ENCODE measurements around the gene SNCG.
"Not testable (repeated sequence)": the region's sequence is repeated elsewhere in the genome, so short reads cannot be mapped to it uniquely, and the experiment has no call there.

SNCG gene

DNA sequence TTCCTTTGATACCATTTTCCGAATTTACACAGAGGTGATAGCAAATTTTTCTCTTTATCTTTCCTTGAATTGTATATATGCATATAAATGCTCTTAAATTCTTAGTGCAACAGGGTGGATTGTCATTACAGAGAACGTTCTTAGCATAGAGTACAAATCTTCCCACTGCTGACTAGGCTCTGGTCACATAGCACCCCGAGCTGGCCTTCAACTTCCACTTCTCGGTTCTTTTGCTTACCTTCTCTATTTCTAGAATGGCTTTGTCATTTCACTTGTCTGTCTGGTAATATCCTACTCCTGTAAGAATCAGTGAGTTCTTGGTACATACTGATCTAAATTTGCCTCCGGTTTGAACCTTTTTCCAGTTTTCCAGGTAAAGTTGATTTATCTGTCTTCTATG, 23.3 kb downstream of the SNCG start:
- Histone ChIP-seq H3K9me3 (ENCODE audit: control insufficient read depth, insufficient read depth, low read depth, low read length) (no peaks in the 10 kb centered on the region), H3K4me3 (ENCODE audit: low read depth, low read length) (no peak overlapping the region), H3K9ac (ENCODE audit: low read length) (no peak overlapping the region)

DNA sequence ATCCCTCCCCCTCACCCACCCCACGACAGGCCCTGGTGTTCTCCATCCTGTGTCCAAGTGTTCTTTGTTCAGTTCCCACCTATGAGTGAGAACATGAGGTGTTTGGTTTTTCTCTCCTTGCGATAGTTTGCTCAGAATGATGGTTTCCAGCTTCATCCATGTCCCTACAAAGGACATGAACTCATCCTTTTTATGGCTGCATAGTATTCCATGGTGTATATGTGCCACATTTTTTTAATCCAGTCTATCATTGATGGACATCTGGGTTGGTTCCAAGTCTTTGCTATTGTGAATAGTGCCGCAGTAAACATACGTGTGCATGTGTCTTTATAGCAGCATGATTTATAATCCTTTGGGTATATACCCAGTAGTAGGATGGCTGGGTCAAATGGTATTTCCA, 26.1 kb downstream of the SNCG start:
- not testable (repeated sequence) for H3K9me3 ChIP-seq (ENCODE audit: control insufficient read depth, insufficient read depth, low read depth, low read length); H3K4me1 ChIP-seq (ENCODE audit: control insufficient read depth, insufficient read depth, low read length); H3K27ac ChIP-seq (ENCODE audit: low read depth, low read length); H3K27me3 ChIP-seq (ENCODE audit: control insufficient read depth, insufficient read depth, low read length); H3K9ac ChIP-seq (ENCODE audit: low read length); H3K4me3 ChIP-seq (ENCODE audit: low read depth, low read length); H3K36me3 ChIP-seq (ENCODE audit: control insufficient read depth, insufficient read depth, low read length)

More for the DNA sequence above, 23.3 kb downstream of the SNCG start:
- H3K27ac ChIP-seq (ENCODE audit: low read depth, low read length): no peak overlapping the region
- no peaks in the 10 kb centered on the region for H3K36me3 ChIP-seq (ENCODE audit: control insufficient read depth, insufficient read depth, low read length)
- H3K4me1 ChIP-seq (ENCODE audit: control insufficient read depth, insufficient read depth, low read length): no peaks in the 10 kb centered on the region
- H3K27me3 ChIP-seq (ENCODE audit: control insufficient read depth, insufficient read depth, low read length): no peaks in the 10 kb centered on the region

GRCh38 chr10:86988520-86988919, 30.1 kb downstream of the SNCG start:
- Histone ChIP-seq H3K36me3 (ENCODE audit: control insufficient read depth, insufficient read depth, low read length) (no peaks in the 10 kb centered on the region), H3K27ac (ENCODE audit: low read depth, low read length) (no peak overlapping the region), H3K4me1 (ENCODE audit: control insufficient read depth, insufficient read depth, low read length) (no peaks in the 10 kb centered on the region), H3K9me3 (ENCODE audit: control insufficient read depth, insufficient read depth, low read depth, low read length) (no peaks in the 10 kb centered on the region), H3K27me3 (ENCODE audit: control insufficient read depth, insufficient read depth, low read length) (no peaks in the 10 kb centered on the region), H3K9ac (ENCODE audit: low read length) (no peak overlapping the region), H3K4me3 (ENCODE audit: low read depth, low read length) (no peak overlapping the region)

GRCh38 chr10:86991362-86991761, 33.0 kb downstream of the SNCG start:
- not testable (repeated sequence) for H3K4me3 ChIP-seq (ENCODE audit: low read depth, low read length); H3K27ac ChIP-seq (ENCODE audit: low read depth, low read length); H3K9ac ChIP-seq (ENCODE audit: low read length); H3K9me3 ChIP-seq (ENCODE audit: control insufficient read depth, insufficient read depth, low read depth, low read length); H3K27me3 ChIP-seq (ENCODE audit: control insufficient read depth, insufficient read depth, low read length); H3K4me1 ChIP-seq (ENCODE audit: control insufficient read depth, insufficient read depth, low read length); H3K36me3 ChIP-seq (ENCODE audit: control insufficient read depth, insufficient read depth, low read length)

DNA sequence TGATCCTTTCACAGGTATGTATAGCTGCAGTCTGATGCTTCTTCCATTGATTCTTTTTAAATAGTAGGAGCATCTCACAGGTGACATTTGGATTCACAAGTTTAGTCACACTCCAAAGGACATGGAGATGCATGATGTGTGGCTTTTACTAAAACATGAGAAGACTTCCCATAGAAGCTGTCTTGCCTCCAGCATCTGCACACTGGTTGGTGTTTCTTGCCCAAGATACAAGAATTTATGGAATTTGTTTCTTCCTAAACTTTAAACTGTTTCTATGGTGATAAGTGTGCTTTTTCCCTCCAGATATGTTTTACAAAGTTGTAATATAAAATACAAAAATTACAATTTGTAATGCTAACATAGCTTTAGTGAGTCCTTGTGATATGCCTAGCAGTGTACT, 34.1 kb downstream of the SNCG start:
- Histone ChIP-seq H3K9me3 (ENCODE audit: control insufficient read depth, insufficient read depth, low read depth, low read length) (no peaks in the 10 kb centered on the region), H3K36me3 (ENCODE audit: control insufficient read depth, insufficient read depth, low read length) (no peaks in the 10 kb centered on the region), H3K9ac (ENCODE audit: low read length) (no peak overlapping the region)

GRCh38 chr10:86992929-86993328, 34.5 kb downstream of the SNCG start:
- Histone ChIP-seq H3K27ac (ENCODE audit: low read depth, low read length) (no peak overlapping the region), H3K9ac (ENCODE audit: low read length) (no peak overlapping the region)

More for the DNA sequence above, 34.1 kb downstream of the SNCG start:
- Histone ChIP-seq H3K4me3 (ENCODE audit: low read depth, low read length) (no peak overlapping the region), H3K4me1 (ENCODE audit: control insufficient read depth, insufficient read depth, low read length) (no peaks in the 10 kb centered on the region), H3K27me3 (ENCODE audit: control insufficient read depth, insufficient read depth, low read length) (no peaks in the 10 kb centered on the region), H3K27ac (ENCODE audit: low read depth, low read length) (no peak overlapping the region)

GRCh38 chr10:86999802-87000403, 41.5 kb downstream of the SNCG start:
- H3K9me3 ChIP-seq (ENCODE audit: control insufficient read depth, insufficient read depth, low read depth, low read length); H3K36me3 ChIP-seq (ENCODE audit: control insufficient read depth, insufficient read depth, low read length); H3K9ac ChIP-seq (ENCODE audit: low read length); H3K4me1 ChIP-seq (ENCODE audit: control insufficient read depth, insufficient read depth, low read length); H3K27ac ChIP-seq (ENCODE audit: low read depth, low read length); H3K4me3 ChIP-seq (ENCODE audit: low read depth, low read length); H3K27me3 ChIP-seq (ENCODE audit: control insufficient read depth, insufficient read depth, low read length): not testable (repeated sequence)

More at GRCh38 chr10:86992929-86993328, 34.5 kb downstream of the SNCG start:
- Histone ChIP-seq H3K4me1 (ENCODE audit: control insufficient read depth, insufficient read depth, low read length) (no peaks in the 10 kb centered on the region), H3K4me3 (ENCODE audit: low read depth, low read length) (no peak overlapping the region), H3K27me3 (ENCODE audit: control insufficient read depth, insufficient read depth, low read length) (no peaks in the 10 kb centered on the region), H3K9me3 (ENCODE audit: control insufficient read depth, insufficient read depth, low read depth, low read length) (no peaks in the 10 kb centered on the region), H3K36me3 (ENCODE audit: control insufficient read depth, insufficient read depth, low read length) (no peaks in the 10 kb centered on the region)

GRCh38 chr10:87000491-87000890, 42.1 kb downstream of the SNCG start:
- Histone ChIP-seq H3K4me3 (ENCODE audit: low read depth, low read length) (no peak overlapping the region), H3K36me3 (ENCODE audit: control insufficient read depth, insufficient read depth, low read length) (no peaks in the 10 kb centered on the region), H3K27ac (ENCODE audit: low read depth, low read length) (no peak overlapping the region), H3K9me3 (ENCODE audit: control insufficient read depth, insufficient read depth, low read depth, low read length) (no peaks in the 10 kb centered on the region), H3K9ac (ENCODE audit: low read length) (no peak overlapping the region), H3K27me3 (ENCODE audit: control insufficient read depth, insufficient read depth, low read length) (no peaks in the 10 kb centered on the region), H3K4me1 (ENCODE audit: control insufficient read depth, insufficient read depth, low read length) (no peaks in the 10 kb centered on the region)

DNA sequence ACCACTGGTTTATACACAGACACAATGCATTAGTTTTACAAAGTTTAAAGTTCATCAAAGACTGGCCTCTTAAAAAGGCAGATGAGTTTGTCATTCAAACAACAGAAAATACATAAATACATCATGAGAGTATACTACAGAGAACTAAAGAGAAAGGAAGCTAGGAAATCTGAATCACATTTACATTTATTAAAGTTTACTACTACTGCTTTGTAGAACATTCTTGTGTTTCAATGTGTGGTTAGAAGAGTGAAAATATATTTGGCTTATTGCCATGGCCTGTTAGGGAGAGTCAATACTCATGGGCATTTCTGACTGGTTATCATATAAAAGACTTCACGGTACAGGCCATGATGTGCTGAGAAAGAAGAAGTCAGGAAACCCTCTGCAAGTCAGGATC, 48.7 kb downstream of the SNCG start:
- H3K4me1 ChIP-seq (ENCODE audit: control insufficient read depth, insufficient read depth, low read length); H3K9me3 ChIP-seq (ENCODE audit: control insufficient read depth, insufficient read depth, low read depth, low read length); H3K9ac ChIP-seq (ENCODE audit: low read length); H3K27ac ChIP-seq (ENCODE audit: low read depth, low read length); H3K36me3 ChIP-seq (ENCODE audit: control insufficient read depth, insufficient read depth, low read length); H3K27me3 ChIP-seq (ENCODE audit: control insufficient read depth, insufficient read depth, low read length); H3K4me3 ChIP-seq (ENCODE audit: low read depth, low read length): not testable (repeated sequence)

DNA sequence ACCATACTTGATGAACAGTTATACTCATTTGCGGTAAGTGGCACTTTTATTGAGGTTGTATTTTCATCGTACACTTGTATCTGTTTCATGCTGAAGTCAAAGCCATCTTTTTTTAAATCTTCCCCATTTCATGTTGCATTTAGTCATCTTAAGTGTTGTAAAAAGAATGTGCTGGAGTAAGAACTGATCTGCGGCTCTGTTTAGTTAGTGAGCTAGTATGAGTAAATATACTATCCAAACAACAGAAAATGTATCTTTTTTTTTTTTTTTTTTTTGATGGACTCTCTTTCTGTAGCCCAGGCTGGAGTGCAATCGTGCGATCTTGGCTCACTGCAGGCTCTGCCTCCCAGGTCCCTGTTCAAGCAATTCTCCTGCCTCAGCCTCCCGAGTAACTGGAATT, 49.3 kb downstream of the SNCG start:
- not testable (repeated sequence) for H3K27ac ChIP-seq (ENCODE audit: low read depth, low read length); H3K9ac ChIP-seq (ENCODE audit: low read length); H3K36me3 ChIP-seq (ENCODE audit: control insufficient read depth, insufficient read depth, low read length); H3K27me3 ChIP-seq (ENCODE audit: control insufficient read depth, insufficient read depth, low read length); H3K4me1 ChIP-seq (ENCODE audit: control insufficient read depth, insufficient read depth, low read length); H3K4me3 ChIP-seq (ENCODE audit: low read depth, low read length); H3K9me3 ChIP-seq (ENCODE audit: control insufficient read depth, insufficient read depth, low read depth, low read length)

DNA sequence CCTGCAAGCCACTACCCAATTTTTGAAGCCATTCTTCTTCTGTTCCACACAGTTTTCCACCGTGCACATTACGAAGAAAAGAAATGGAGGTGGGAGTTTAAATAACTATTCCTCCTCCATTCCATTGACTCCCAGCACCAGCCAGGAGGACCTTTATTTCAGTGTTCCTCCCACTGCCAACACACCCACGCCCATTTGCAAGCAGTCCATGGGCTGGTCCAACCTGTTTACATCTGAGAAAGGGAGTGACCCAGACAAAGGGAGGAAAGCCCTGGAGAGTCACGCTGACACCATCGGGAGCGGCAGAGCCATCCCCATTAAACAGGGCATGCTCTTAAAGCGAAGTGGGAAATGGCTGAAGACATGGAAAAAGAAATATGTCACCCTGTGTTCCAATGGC, 49.9 kb downstream of the SNCG start:
- not testable (repeated sequence) for H3K4me1 ChIP-seq (ENCODE audit: control insufficient read depth, insufficient read depth, low read length); H3K9me3 ChIP-seq (ENCODE audit: control insufficient read depth, insufficient read depth, low read depth, low read length); H3K4me3 ChIP-seq (ENCODE audit: low read depth, low read length); H3K27me3 ChIP-seq (ENCODE audit: control insufficient read depth, insufficient read depth, low read length); H3K36me3 ChIP-seq (ENCODE audit: control insufficient read depth, insufficient read depth, low read length); H3K9ac ChIP-seq (ENCODE audit: low read length); H3K27ac ChIP-seq (ENCODE audit: low read depth, low read length)

- not testable (repeated sequence) for H3K36me3 ChIP-seq (ENCODE audit: control insufficient read depth, insufficient read depth, low read length); H3K4me1 ChIP-seq (ENCODE audit: control insufficient read depth, insufficient read depth, low read length); H3K4me3 ChIP-seq (ENCODE audit: low read depth, low read length); H3K27me3 ChIP-seq (ENCODE audit: control insufficient read depth, insufficient read depth, low read length); H3K27ac ChIP-seq (ENCODE audit: low read depth, low read length); H3K9me3 ChIP-seq (ENCODE audit: control insufficient read depth, insufficient read depth, low read depth, low read length); H3K9ac ChIP-seq (ENCODE audit: low read length)
Measured at GRCh38 chr10:87009134-87009696, 50.8 kb downstream of the SNCG start.
